HG02973 (cell line): Measurements from ENCODE around the gene MTCL3.
A peak's percentile ranks its signal among the peaks of the same experiment; 100 is the strongest.

Source experiments
- ATAC-seq: cut with Tn5 transposase; IDR thresholded peaks from one replicate; pipeline ENCODE4 v1.9.1; 2021; ENCODE audit warnings: moderate library complexity; ENCODE audit not compliant: unreplicated experiment

MTCL3 gene

DNA sequence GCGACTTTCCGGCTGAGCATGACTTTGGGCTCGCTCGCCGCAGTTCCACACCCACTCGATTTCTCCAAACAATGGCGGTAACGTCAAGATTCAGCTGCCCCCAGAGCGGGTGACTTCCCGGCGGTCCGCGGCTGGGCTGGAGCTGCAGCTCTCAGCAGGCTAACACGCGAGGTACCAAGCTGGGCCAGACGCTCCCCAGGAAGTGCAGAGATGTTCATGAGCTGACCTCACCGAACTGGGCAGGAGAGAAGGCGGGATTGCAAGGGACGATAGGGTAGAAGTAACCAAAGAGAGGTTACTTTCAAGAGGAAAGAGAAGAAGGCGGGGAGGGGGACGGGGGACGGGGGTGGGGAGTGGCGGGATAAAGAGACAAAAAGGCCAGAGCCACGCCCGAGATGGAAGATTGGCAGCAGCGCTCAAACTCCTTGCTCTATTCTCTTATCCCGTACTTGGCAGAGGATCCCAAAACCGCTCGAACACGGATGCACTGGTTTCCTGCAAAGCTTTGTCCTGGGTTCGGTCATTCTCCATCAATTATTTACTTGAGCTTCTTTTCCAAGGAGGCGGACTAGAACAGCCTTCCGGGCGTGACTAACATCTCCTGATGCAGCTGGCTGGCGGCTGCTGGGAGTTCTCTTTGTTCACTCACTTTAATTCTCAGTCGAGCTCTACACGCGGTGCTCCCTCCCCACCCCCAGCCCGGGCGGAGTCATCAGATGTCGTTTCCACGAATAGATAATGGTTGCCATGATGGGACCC, at the start of gene MTCL3:
Gene MTCL3 (minus strand): TSS at position 626 of the 759 bp plus-strand sequence.
- no peak for ATAC-seq

- ATAC-seq: no peak
These were observed 48.3 kb upstream of the MTCL3 start for GRCh38 chr6:127567476-127567875.

DNA sequence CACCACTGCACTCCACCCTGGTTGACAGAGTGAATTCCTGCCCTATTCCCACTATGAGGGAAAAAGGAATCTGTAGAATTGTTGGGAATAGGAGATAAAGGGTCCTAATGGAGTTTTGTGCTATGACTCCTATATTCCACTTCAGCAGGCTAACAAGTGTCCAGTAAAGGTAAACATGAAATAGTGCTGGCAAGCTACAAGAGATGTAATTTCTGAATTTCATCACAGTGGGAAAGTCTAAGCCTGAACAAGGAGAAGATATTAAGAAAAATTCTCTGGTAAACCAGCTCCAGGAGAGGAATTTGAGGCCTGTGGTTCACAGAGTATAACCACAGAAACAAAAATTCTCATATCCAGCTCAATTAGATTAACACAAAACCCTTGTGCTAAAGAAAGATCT, 47.5 kb upstream of the MTCL3 start:
- no peak for ATAC-seq

- no peak for ATAC-seq
These were observed 47.0 kb upstream of the MTCL3 start for GRCh38 chr6:127566119-127566518.

- no peak for ATAC-seq
These were observed 45.6 kb upstream of the MTCL3 start for GRCh38 chr6:127564761-127565160.

GRCh38 chr6:127561660-127562059, 42.5 kb upstream of the MTCL3 start:
- no peak for ATAC-seq

DNA sequence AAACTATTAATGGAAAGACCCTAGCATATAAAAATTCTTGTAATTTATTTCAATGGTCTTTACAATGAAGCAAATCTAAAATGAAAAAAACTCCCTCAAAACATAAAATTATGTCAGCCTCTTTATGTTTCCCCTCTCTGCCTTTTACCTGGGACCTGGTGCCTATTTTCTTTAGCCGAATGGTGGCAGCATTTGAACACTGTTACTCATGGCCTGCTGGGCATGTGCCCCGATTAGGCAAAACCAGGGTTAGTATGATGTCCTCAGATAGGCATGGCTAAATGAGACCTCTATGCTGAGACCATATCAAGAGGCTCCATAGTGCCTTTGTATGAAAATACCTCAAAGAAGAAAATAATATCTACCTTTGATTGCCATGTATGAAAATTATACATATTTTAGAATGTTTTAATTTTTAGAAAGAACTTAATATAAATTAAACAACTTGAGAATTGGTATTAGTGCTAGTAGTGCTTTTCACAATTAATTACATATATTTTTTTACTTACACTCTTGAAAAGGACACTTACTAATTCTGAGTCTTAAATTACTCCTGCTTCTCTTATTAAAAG, 35.4 kb upstream of the MTCL3 start:
- peak; percentile 72 for ATAC-seq

DNA sequence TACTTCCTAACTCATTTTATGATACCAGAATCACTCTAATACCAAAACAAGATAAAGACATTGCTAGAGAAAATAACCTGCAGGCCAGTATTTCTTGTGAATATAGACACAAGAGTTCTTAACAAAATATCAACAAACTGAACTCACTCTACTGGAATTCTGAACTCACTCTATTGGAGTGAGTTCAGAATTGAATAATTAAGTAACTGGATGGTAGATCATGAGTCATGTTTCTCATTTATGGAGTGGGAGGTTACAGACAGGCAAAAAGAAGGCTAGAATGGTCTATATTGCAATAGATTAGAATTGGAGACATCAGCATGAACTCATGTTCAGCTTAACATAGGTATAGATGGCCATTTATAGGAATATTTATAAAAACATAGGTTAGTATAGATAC, 31.3 kb upstream of the MTCL3 start:
- ATAC-seq: no peak

DNA sequence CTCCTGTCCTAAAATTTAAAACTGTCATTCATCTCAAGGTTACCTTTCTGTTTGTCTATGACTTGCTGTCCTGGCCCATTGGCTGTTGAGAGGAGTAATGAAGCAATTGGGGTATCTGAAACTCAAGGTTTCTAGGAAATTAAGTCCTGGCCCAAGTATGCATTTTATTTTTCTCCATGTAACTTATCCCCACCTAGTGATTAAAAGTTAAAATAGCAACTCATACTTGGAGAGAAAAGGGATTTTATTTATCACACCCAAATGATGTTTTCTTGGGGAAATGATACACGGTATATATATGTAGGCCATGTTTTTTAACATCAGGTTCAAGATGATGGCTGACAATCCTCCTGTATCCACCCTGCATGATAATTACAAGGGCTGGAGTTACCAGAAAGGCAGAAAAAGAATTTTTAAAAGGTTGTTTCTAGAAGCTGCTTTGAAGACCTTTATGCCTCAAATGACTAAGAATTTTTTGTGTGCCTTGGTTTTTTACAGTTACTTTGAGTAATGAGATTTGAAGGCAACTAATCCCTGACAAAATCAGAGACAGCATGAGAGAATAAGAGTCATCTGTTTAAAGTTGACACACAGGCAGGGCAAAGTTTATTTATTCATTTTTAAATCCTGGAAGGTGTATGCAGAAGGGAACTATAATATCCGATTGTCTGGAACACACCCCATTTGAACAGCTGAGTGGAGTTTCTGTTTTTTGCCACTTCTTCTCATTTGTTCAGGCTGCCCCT, 28.9 kb upstream of the MTCL3 start:
- ATAC-seq: no peak

DNA sequence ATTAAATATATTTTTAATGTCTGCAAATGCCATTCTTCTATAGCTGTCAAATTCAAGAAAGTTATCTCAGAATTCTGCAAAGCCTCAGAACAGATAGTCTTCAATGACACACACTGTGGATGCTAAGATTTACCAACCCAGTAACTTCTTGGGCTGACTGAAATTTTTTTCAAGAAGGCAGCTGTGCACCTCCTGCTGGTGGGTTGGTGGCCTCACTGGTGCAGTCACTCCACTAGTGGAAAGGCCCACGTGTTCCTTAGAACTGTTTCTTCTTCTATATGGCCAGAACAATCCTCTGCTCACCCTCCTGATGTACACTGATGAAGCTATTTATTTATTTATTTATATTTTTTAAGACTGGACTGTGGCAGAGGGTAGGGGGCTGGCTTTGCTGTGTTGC, 28.1 kb upstream of the MTCL3 start:
- peak; percentile 63 for ATAC-seq

DNA sequence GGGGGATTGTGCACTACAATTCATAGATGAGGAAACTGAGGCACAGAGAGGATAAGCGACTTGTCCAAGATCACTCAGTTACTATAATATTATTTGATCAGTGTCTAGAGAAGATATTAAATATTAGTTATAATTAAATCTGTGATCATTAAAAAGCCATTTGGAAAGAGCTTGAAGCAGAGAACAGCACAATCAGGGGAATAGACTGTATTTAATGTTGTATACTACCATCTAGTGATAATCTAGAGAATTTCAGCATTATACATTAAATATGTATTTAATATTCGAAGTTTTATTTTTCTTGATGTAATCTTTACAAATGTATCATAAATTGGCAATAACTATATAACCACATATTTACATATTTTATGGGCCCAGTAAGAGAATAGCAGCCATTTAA, 20.1 kb upstream of the MTCL3 start:
- ATAC-seq: peak; percentile 49

DNA sequence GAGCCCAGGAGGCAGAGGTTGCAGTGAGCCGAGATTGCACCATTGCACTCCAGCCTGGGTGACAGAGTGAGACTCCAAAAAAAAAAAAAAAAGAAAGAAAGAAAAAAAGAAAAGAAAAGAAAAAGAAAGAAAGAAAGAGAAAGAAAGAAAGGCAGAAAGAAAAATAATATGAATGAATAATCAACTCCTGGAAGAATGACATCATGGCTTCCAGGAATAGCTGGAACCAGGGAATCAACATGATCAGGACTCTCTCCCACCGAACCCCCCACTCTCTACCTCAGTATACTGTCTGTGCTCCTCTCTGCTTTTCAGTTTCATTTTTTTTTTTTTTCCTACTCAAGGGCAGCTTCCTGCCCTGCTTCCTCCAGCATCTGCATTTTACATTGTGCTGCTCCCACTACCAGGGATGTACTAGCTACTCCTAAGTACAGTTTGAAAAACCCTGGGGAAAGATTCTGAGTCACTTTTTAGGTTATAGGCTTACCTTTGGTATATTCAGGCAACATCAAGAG, 19.7 kb upstream of the MTCL3 start:
- ATAC-seq: no peak

DNA sequence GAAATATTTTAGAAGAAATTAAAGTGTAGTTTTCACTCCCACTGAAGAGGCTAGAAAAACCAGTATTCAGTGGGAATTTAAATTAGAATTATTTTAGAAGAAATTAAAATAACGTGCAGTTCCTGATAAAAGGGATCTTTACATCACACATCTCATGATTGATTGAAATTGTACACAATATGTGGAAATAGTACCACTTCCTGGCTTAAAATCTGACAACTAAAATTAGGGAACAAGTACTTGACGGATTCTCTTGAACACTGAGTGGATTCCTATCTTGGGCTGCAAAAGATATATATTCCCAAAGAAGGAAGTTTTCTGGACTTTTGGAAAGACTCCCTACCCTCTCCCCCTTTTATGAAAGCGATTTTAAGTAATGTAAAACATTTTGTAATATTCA, 14.6 kb upstream of the MTCL3 start:
- no peak for ATAC-seq

GRCh38 chr6:127533011-127533410, 13.9 kb upstream of the MTCL3 start:
- no peak for ATAC-seq

DNA sequence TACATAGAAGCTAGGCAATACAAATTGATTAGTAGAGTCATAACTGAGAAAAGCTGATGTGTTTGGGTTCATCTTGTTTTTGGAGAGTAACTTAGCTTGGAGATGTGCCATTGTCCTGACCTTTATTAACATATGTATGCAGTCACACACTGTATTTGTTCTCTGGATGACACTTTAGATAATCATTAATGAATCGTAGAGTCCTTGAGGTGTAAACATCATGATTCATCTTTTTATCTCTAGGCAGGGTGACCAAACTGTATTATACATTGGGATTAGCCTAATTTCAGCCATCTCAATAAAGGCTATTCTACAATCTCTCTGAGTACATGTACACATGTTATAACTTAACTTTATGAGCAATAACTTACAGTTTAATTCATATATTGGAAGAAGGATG, 3.6 kb upstream of the MTCL3 start:
- ATAC-seq: no peak

- no peak for ATAC-seq
These were observed 931 bp upstream of the MTCL3 start for GRCh38 chr6:127520066-127520465.

DNA sequence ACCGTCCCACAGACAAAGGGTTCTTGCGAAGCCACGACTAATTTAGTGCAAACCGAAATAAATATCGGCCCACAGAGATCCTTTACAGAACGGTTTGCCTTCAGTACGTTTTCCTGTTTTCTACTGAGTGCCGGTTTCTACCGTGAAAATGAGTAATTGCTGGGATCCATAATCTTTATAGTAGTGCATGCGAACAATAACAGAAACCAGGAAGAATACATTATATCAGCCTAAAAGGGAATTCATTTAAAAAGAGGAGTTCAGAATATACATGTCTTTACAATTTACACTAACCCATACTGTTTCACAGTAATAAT, 292 bp upstream of the MTCL3 start:
- no peak for ATAC-seq

DNA sequence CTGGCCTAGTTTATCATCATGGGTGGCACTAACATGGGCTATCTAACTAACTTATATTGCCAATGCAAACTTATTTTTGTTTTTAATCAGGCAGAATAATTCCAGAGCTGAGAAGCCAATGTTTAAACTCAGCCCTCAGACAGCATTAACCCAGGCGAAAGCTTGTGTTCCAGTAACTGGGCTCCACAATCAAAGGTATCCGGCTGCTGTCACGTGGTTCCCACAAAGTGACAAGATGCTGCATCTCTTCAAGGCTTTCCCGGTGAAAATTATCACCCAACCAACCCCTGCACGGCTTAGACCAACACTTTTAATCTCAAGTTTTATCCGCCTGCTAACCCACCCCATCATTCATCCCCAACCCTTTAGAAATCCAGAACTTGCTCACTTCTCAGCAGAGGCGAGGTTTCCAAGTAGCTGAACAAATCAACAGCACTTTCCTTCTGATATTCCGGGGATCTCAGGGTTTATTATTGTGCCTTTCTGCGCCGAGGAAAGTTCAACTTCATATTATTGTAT, 885 bp downstream of the MTCL3 start:
- no peak for ATAC-seq

DNA sequence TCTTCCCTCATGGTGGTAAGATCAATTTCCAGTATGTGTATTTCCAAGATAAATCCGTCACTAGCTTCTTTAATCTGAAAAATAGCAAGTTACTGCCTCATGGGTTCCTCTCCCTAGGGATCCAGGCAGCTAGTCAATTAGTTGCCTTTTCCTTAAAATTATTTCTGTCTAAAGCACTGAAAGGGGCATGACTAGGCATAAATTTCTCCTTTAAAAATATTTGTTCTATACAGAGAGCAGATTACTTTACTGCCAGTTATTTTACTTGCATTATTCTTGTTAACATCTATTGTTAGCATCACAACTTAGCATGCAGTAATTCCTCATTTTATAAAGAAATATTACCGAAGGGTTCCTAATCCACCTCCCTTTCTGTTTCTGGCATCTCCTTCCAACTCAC, 1.4 kb downstream of the MTCL3 start:
- ATAC-seq: no peak

DNA sequence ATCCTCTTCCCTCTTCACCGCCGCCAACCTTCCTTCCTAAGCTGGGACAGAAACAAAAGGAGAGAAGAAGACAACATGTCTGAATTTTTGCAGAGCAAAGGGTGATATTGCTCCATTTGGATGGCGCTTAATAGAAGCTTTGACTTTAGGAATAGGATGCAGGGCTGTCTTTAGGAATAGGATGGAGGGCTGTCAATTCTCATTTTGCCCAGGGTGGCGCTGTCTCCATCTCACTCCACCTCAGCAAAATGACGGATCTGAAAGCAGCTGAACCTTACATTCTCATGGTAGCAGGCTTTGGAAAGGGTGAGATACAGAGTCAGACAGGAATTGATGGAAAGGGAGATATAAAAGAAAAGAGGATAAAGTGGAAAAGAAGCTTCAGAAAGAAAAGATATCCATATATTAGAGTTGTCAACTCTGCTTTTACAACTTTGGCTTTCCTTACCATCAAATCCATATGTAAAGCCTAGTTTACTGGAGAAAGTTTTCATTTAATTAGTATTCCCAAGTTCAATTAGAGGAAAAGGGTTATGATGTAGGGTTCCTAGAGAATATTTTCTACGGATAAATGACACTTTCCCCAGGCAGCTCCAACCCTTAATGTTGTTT, 2.4 kb downstream of the MTCL3 start:
- peak; percentile 64 for ATAC-seq
